Mesenchymal stem cell (in vitro differentiated cells and primary cell): ENCODE results near the gene TTC17.

Experiments used
- DNase-seq: peaks from one replicate; pipeline ENCODE4 v3.0.0-alpha.2; 2013
- H2AFZ ChIP-seq: one replicate; pipeline ENCODE4 v1.6.1; 2013; ENCODE audit warnings: low read depth, mild to moderate bottlenecking, control low read depth, inconsistent platforms, low read length, moderate library complexity
- H2AK5ac ChIP-seq: 2 replicates; pipeline ENCODE4 v1.6.1; 2013; ENCODE audit warnings: low read length, moderate library complexity, mild to moderate bottlenecking, inconsistent platforms; ENCODE audit not compliant: severe bottlenecking
- H2BK120ac ChIP-seq: one replicate; pipeline ENCODE4 v1.6.1; 2013; ENCODE audit warnings: low read depth, mild to moderate bottlenecking, inconsistent platforms, low read length, moderate library complexity
- H2BK12ac ChIP-seq, 2 experiments: one replicate each; pipeline ENCODE4 v1.6.1; 2013; ENCODE audit warnings: inconsistent platforms in 2 of 2, low read length in 2 of 2, mild to moderate bottlenecking in 2 of 2, moderate library complexity in 2 of 2, control low read depth in 1 of 2
- H2BK15ac ChIP-seq: one replicate; pipeline ENCODE4 v1.6.1; 2013; ENCODE audit warnings: mild to moderate bottlenecking, low read depth, inconsistent platforms; ENCODE audit not compliant: poor library complexity, severe bottlenecking
- H2BK5ac ChIP-seq: 2 replicates; pipeline ENCODE4 v1.6.1; 2013; ENCODE audit warnings: low read depth, mild to moderate bottlenecking, low read length, control low read depth, inconsistent platforms; ENCODE audit not compliant: poor library complexity, severe bottlenecking
- H3K14ac ChIP-seq, 2 experiments: one replicate each; pipeline ENCODE4 v1.6.1; 2013; ENCODE audit warnings: inconsistent platforms in 2 of 2, low read length in 2 of 2, control low read depth in 1 of 2, mild to moderate bottlenecking in 1 of 2, moderate library complexity in 1 of 2
- H3K18ac ChIP-seq, 2 experiments: one replicate each; pipeline ENCODE4 v1.6.1; 2013; ENCODE audit warnings: inconsistent platforms in 2 of 2, low read length in 2 of 2, control low read depth in 1 of 2, low read depth in 1 of 2, mild to moderate bottlenecking in 1 of 2
- H3K23ac ChIP-seq, 2 experiments: one replicate each; pipeline ENCODE4 v1.6.1; 2013; ENCODE audit warnings: inconsistent platforms in 2 of 2, low read length in 2 of 2, mild to moderate bottlenecking in 2 of 2, moderate library complexity in 2 of 2, control low read depth in 1 of 2
- H3K27ac ChIP-seq: 2 replicates; pipeline ENCODE4 v1.5.1; 2013; ENCODE audit warnings: mild to moderate bottlenecking, moderate library complexity, low read length, control low read depth, inconsistent platforms; ENCODE audit not compliant: poor library complexity, severe bottlenecking
- H3K27me3 ChIP-seq, 2 experiments: 2 replicates each; pipeline versions ENCODE4 v1.6.1 to v1.7.0; 2013; ENCODE audit warnings: low read length in 2 of 2, mild to moderate bottlenecking in 2 of 2, moderate library complexity in 2 of 2, control low read depth in 1 of 2, inconsistent platforms in 1 of 2; ENCODE audit not compliant: control insufficient read depth in 1 of 2, insufficient read depth in 1 of 2
- H3K36me3 ChIP-seq, 2 experiments: 2 replicates each; pipeline versions ENCODE4 v1.6.1 to v1.7.0; 2013; ENCODE audit warnings: low read length in 2 of 2, control low read depth in 1 of 2, inconsistent platforms in 1 of 2, low read depth in 1 of 2, mild to moderate bottlenecking in 1 of 2; ENCODE audit not compliant: insufficient read depth in 2 of 2, control insufficient read depth in 1 of 2
- H3K4ac ChIP-seq, 2 experiments: one replicate each; pipeline ENCODE4 v1.6.1; 2013; ENCODE audit warnings: inconsistent platforms in 2 of 2, low read length in 2 of 2, mild to moderate bottlenecking in 2 of 2, moderate library complexity in 2 of 2, control low read depth in 1 of 2, low read depth in 1 of 2
- H3K4me1 ChIP-seq: 2 replicates; pipeline ENCODE4 v1.6.1; 2013; ENCODE audit warnings: low read depth, low read length, control low read depth; ENCODE audit not compliant: control insufficient read depth, insufficient read depth
- H3K4me2 ChIP-seq: 2 replicates; pipeline ENCODE4 v1.6.1; 2013; ENCODE audit warnings: low read length, mild to moderate bottlenecking, inconsistent platforms; ENCODE audit not compliant: poor library complexity, severe bottlenecking
- H3K4me3 ChIP-seq, 2 experiments: 2 replicates each; pipeline versions ENCODE4 v1.5.1 to v1.7.0; 2013; ENCODE audit warnings: low read length in 2 of 2, mild to moderate bottlenecking in 2 of 2, control low read depth in 1 of 2, low read depth in 1 of 2; ENCODE audit not compliant: insufficient read depth in 1 of 2
- H3K79me1 ChIP-seq: replicated peaks from 2 replicates; pipeline ENCODE4 v1.6.1; 2013; ENCODE audit warnings: mild to moderate bottlenecking, control low read depth, low read length, inconsistent platforms; ENCODE audit not compliant: poor library complexity, severe bottlenecking
- H3K9ac ChIP-seq: 2 replicates; pipeline ENCODE4 v1.7.0; 2013; ENCODE audit warnings: mild to moderate bottlenecking, low read length, moderate library complexity
- H3K9me3 ChIP-seq: 2 replicates; pipeline ENCODE4 v1.7.0; 2013; ENCODE audit warnings: mild to moderate bottlenecking, low read length; ENCODE audit not compliant: control insufficient read depth
- H4K8ac ChIP-seq: one replicate; pipeline ENCODE4 v1.6.1; 2013; ENCODE audit warnings: inconsistent platforms, mild to moderate bottlenecking, low read length, moderate library complexity
- H4K91ac ChIP-seq: one replicate; pipeline ENCODE4 v1.6.1; 2013; ENCODE audit warnings: mild to moderate bottlenecking, low read length, inconsistent platforms
- WGBS: methylation state at CpG from one replicate; pipeline ENCODE4 v1.1.7; 2013; ENCODE audit warnings: mixed read lengths; 5-methylcytosine and 5-hydroxymethylcytosine counted together

TTC17 gene

GRCh38 chr11:43515090-43515489 lies 156.4 kb downstream of the TTC17 start:
- H2BK12ac ChIP-seq = no peak overlapping the region
- peaks cover 6 to 13% of the 10 kb centered on the region in 2 experiments for H3K27me3 ChIP-seq
- no peak overlapping the region for H4K91ac ChIP-seq
- H4K8ac ChIP-seq = no peak overlapping the region
- WGBS = 51% methylated on average over 6 of the region's 6 CpGs
- H2AFZ ChIP-seq = no peak overlapping the region
- H3K4me3 ChIP-seq = no peak overlapping the region
- DNase-seq = no peak
- no peak overlapping the region for H3K4me2 ChIP-seq
- no peak overlapping the region for H2BK15ac ChIP-seq
- no peak overlapping the region for H2AK5ac ChIP-seq
- no peak overlapping the region for H3K18ac ChIP-seq
- H3K23ac ChIP-seq = no peak overlapping the region
- H3K14ac ChIP-seq = no peak overlapping the region
- H2BK5ac ChIP-seq = no peak overlapping the region
- H2BK120ac ChIP-seq = no peak overlapping the region
- H3K36me3 ChIP-seq = no peaks in the 10 kb centered on the region
- H3K9ac ChIP-seq = no peak overlapping the region
- peaks cover 2% of the 10 kb centered on the region for H3K4me1 ChIP-seq
- no peaks in the 10 kb centered on the region for H3K79me1 ChIP-seq
- peaks cover 4% of the 10 kb centered on the region for H3K9me3 ChIP-seq
- H3K4ac ChIP-seq = no peak overlapping the region
- no peak overlapping the region for H3K27ac ChIP-seq

DNA sequence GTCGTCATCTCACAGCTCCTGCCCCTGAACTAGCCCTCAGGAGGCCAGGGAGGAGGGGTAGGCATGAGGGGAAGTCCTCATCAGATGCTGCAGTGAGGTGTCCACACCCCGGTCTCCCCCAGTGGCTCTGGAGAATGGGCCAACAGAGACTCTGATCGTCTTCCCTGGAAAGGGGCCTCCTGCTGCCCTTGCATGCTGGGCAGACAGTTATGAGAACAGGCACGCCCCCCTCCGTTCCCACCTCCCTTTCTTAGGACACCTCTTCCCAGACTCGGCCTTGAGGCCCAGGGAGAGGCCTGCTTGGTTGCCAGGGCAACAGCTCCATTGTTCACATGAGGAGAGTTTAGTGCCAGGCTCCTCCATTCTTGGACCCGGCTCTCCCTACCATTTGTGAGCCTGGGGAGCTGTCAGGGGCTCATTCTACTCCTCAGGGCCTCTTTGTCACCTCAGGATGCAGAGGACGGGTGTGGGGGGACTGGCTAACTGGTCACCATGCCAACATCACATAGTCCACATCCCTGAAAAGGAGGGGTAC lies 157.7 kb downstream of the TTC17 start:
- Histone ChIP-seq H2BK12ac (no peak overlapping the region), H2BK15ac (no peak overlapping the region), H4K91ac (no peak overlapping the region), H2BK120ac (no peak overlapping the region), H3K79me1 (no peaks in the 10 kb centered on the region), H2AFZ (no peak overlapping the region), H3K27me3 (peaks cover 9 to 13% of the 10 kb centered on the region in 2 experiments), H3K4me2 (no peak overlapping the region), H2BK5ac (no peak overlapping the region), H3K14ac (no peak overlapping the region), H3K4me1 (peaks cover 2% of the 10 kb centered on the region), H3K27ac (no peak overlapping the region), H4K8ac (no peak overlapping the region), H3K18ac (no peak overlapping the region), H3K9ac (no peak overlapping the region), H3K4me3 (no peak overlapping the region), H3K9me3 (peaks cover 4% of the 10 kb centered on the region), H2AK5ac (no peak overlapping the region), H3K23ac (no peak overlapping the region), H3K4ac (no peak overlapping the region), H3K36me3 (no peaks in the 10 kb centered on the region)
- DNase-seq = no peak
- 69% methylated on average over 8 of the region's 8 CpGs for WGBS

DNA sequence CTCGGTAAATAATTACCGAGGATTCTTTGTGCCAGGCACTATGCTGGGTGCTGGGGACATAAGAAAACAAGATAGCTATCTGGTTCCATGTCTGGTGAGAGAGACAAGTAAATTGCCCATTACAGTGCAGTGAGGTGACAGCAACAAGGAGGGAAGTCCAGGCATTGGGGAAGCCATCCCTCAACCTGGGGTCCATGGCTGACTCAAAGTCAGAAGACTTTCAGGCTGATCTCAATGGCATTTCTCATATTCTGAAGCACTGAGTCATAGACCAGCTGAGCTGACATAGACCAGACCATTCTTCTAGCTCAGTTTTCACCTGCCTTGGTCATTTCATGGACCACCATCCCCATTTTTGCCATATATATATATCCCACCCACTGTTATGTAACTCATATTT lies 158.8 kb downstream of the TTC17 start:
- Histone ChIP-seq H2AK5ac (no peak overlapping the region), H3K9me3 (peaks cover 3% of the 10 kb centered on the region), H3K9ac (no peak overlapping the region), H2BK12ac (no peak overlapping the region), H3K18ac (no peak overlapping the region), H2BK120ac (no peak overlapping the region), H2AFZ (no peak overlapping the region), H3K14ac (no peak overlapping the region), H3K27ac (no peak overlapping the region), H2BK15ac (no peak overlapping the region), H3K79me1 (no peaks in the 10 kb centered on the region), H3K23ac (no peak overlapping the region), H3K4me3 (no peak overlapping the region), H3K4ac (no peak overlapping the region), H3K4me2 (no peak overlapping the region), H3K36me3 (no peaks in the 10 kb centered on the region), H4K91ac (no peak overlapping the region), H2BK5ac (no peak overlapping the region), H3K27me3 (peaks cover 6 to 8% of the 10 kb centered on the region in 2 experiments), H3K4me1 (peaks cover 2% of the 10 kb centered on the region), H4K8ac (no peak overlapping the region)
- WGBS = 90% methylated on average over 2 of the region's 2 CpGs
- peak; percentile 9 for DNase-seq

GRCh38 chr11:43518408-43519160 lies 159.9 kb downstream of the TTC17 start:
- Histone ChIP-seq H2BK12ac (no peak overlapping the region), H3K36me3 (no peaks in the 10 kb centered on the region), H2BK5ac (no peak overlapping the region), H2BK15ac (no peak overlapping the region), H3K4me3 (no peak overlapping the region), H3K79me1 (no peaks in the 10 kb centered on the region), H3K9ac (no peak overlapping the region), H3K4ac (no peak overlapping the region), H3K27me3 (peaks cover 11 to 12% of the 10 kb centered on the region in 2 experiments), H3K4me1 (peaks cover 2% of the 10 kb centered on the region), H2AFZ (no peak overlapping the region), H4K8ac (no peak overlapping the region), H4K91ac (no peak overlapping the region), H3K27ac (no peak overlapping the region), H3K23ac (no peak overlapping the region), H3K9me3 (no peaks in the 10 kb centered on the region), H3K14ac (no peak overlapping the region), H3K4me2 (no peak overlapping the region), H2AK5ac (no peak overlapping the region), H2BK120ac (no peak overlapping the region), H3K18ac (no peak overlapping the region)
- 74% methylated on average over 8 of the region's 9 CpGs for WGBS
- peak; percentile 4 for DNase-seq
